GM12878 (cell line): Measurements from ENCODE around the gene HNRNPF. TPM values are rescaled to one million over a fixed set of nuclear protein-coding genes. Genes with fewer than 3 reads are reported as not detected.

Experiments used
- ATAC-seq: fragments of 200-7000 bp; cut with Tn5 transposase; 3 replicates; pipeline ENCODE4 v1.9.1; 2020; ENCODE audit warnings: mild to moderate bottlenecking, moderate library complexity
- BruUV-seq: library from RNA; stranded (reverse); fragments of 400-500 nt; replicated peaks from 2 replicates; lab custom pipeline; 2021; lab: Mats Ljungman, UMichigan
- CTCF ChIA-PET: fragments of 300-600 bp; sonication (Branson Sonifier 250); formaldehyde crosslinking; extraction: SDS; loops from one replicate; lab custom pipeline; 2021; ENCODE audit warnings: inconsistent platforms; lab: Yijun Ruan, JAX
- POLR2A ChIA-PET: fragments of 350-600 bp; formaldehyde crosslinking; extraction: SDS; loops from one replicate; lab custom pipeline; 2021; ENCODE audit warnings: inconsistent platforms; lab: Charles Lee
- RAD21 ChIA-PET: fragments of 300-600 bp; sonication (Branson Sonifier 250); formaldehyde crosslinking; loops from one replicate; lab custom pipeline; 2023; ENCODE audit warnings: antibody characterized with exemption; ENCODE audit not compliant: unreplicated experiment; lab: Charles Lee
- SMC1A ChIA-PET: fragments of 300-600 bp; sonication (Branson Sonifier 250); formaldehyde crosslinking; loops from one replicate; lab custom pipeline; 2023; ENCODE audit not compliant: unreplicated experiment, uncharacterized antibody; lab: Charles Lee
- DNase-seq: peaks from one replicate; pipeline ENCODE4 v3.0.0-alpha.2; 2011; ENCODE audit warnings: low read depth, low spot score
- FAIRE-seq: peaks from 3 replicates; lab custom pipeline; 2011; peaks lifted over from hg19 to GRCh38; lab: Jason Lieb, UNC
- H2AFZ ChIP-seq: 2 replicates; pipeline ENCODE4 v1.6.0; 2011; ENCODE audit warnings: low read depth, low read length, control low read depth; ENCODE audit not compliant: control insufficient read depth
- H3K27ac ChIP-seq: 2 replicates; pipeline ENCODE4 v1.5.1; 2011; ENCODE audit warnings: control low read depth; ENCODE audit not compliant: control insufficient read depth, insufficient read depth
- H3K27me3 ChIP-seq, 2 experiments: replicated peaks in 1 of 2; 2 replicates each; pipeline versions ENCODE4 v1.6.0 to v1.6.1; 2011; ENCODE audit warnings: low read length in 1 of 2; ENCODE audit not compliant: control insufficient read depth in 2 of 2, insufficient read depth in 2 of 2
- H3K36me3 ChIP-seq, 2 experiments: 2 replicates each; pipeline ENCODE4 v1.5.1; 2011; ENCODE audit warnings: low read length in 1 of 2; ENCODE audit not compliant: control insufficient read depth in 2 of 2, insufficient read depth in 2 of 2
- H3K4me1 ChIP-seq: 2 replicates; pipeline ENCODE4 v1.6.1; 2011; ENCODE audit warnings: mild to moderate bottlenecking, low read length, moderate library complexity, mixed read lengths; ENCODE audit not compliant: control insufficient read depth, insufficient read depth
- H3K4me2 ChIP-seq: 2 replicates; pipeline ENCODE4 v1.6.0; 2011; ENCODE audit warnings: control low read depth; ENCODE audit not compliant: control insufficient read depth, insufficient read depth
- H3K4me3 ChIP-seq: fragments of 200-600 bp; sonication (generic); 2 replicates; pipeline ENCODE4 v1.5.1; 2016
- H3K79me2 ChIP-seq: 2 replicates; pipeline ENCODE4 v1.6.0; 2011; ENCODE audit warnings: low read length; ENCODE audit not compliant: control insufficient read depth, insufficient read depth
- H3K9ac ChIP-seq: 2 replicates; pipeline ENCODE4 v1.8.0; 2011; ENCODE audit warnings: low read length, control low read depth, mixed read lengths; ENCODE audit not compliant: control insufficient read depth, insufficient read depth
- H3K9me3 ChIP-seq: replicated peaks from 3 replicates; pipeline ENCODE4 v1.5.1; 2011; ENCODE audit warnings: mild to moderate bottlenecking, low read length; ENCODE audit not compliant: control insufficient read depth, insufficient read depth
- H4K20me1 ChIP-seq: 2 replicates; pipeline ENCODE4 v1.6.0; 2011; ENCODE audit not compliant: control insufficient read depth, insufficient read depth
- BCL11A ChIP-seq: IDR thresholded peaks from 2 replicates; pipeline ENCODE4 v1.6.1; 2011; ENCODE audit warnings: low read depth, low read length
- CBX5 ChIP-seq: sonication (generic); IDR thresholded peaks from 2 replicates; pipeline ENCODE4 v1.6.1; 2016; ENCODE audit warnings: low read depth, moderate library complexity, mild to moderate bottlenecking, inconsistent platforms
- CHD1 ChIP-seq: IDR thresholded peaks from 2 replicates; pipeline ENCODE4 v1.6.1; 2012; ENCODE audit warnings: low read depth, low read length, improper control_type of control experiment
- CHD4 ChIP-seq: fragments of 200-600 bp; sonication (generic); IDR thresholded peaks from 2 replicates; pipeline ENCODE4 v1.6.1; 2016; ENCODE audit warnings: mild to moderate bottlenecking
- NR2C1 ChIP-seq: fragments of 450-650 bp; IDR thresholded peaks from 2 replicates; pipeline ENCODE4 v1.6.1; 2017; ENCODE audit warnings: antibody characterized with exemption, mild to moderate bottlenecking, moderate library complexity
- PML ChIP-seq: IDR thresholded peaks from 2 replicates; pipeline ENCODE4 v1.6.1; 2012; ENCODE audit warnings: low read length, inconsistent platforms
- SPI1 ChIP-seq: IDR thresholded peaks from 2 replicates; pipeline ENCODE4 v1.6.1; 2011; ENCODE audit warnings: low read depth, mild to moderate bottlenecking, low read length, moderate library complexity, borderline replicate concordance; ENCODE audit not compliant: insufficient read depth
- SUPT20H ChIP-seq: IDR thresholded peaks from 2 replicates; pipeline ENCODE4 v1.6.1; 2011; ENCODE audit warnings: low read depth, mild to moderate bottlenecking, low read length, moderate library complexity, borderline replicate concordance; ENCODE audit not compliant: control insufficient read depth
- SUZ12 ChIP-seq: fragments of 200-600 bp; sonication (generic); IDR thresholded peaks from one replicate; pipeline ENCODE4 v1.6.1; 2018; ENCODE audit warnings: antibody characterized with exemption, mild to moderate bottlenecking; ENCODE audit not compliant: unreplicated experiment
- TCF7 ChIP-seq: IDR thresholded peaks from 2 replicates; pipeline ENCODE4 v1.6.1; 2014; ENCODE audit warnings: antibody characterized with exemption, borderline replicate concordance
- WRNIP1 ChIP-seq: IDR thresholded peaks from 2 replicates; pipeline ENCODE4 v1.6.1; 2011; ENCODE audit warnings: low read depth, low read length, improper control_type of control experiment, borderline replicate concordance
- ZBTB11 ChIP-seq: fragments of 450-650 bp; formaldehyde crosslinking; IDR thresholded peaks from 2 replicates; pipeline ENCODE4 v1.5.0; 2022; ENCODE audit warnings: mild to moderate bottlenecking, missing genetic modification characterization
- ZBTB33 ChIP-seq: fragments of 450-650 bp; IDR thresholded peaks from 2 replicates; pipeline ENCODE4 v1.6.1; 2017; ENCODE audit warnings: mild to moderate bottlenecking
- ZNF207 ChIP-seq: fragments of 450-650 bp; IDR thresholded peaks from 2 replicates; pipeline ENCODE4 v1.6.1; 2014; ENCODE audit warnings: antibody characterized with exemption, mild to moderate bottlenecking, borderline replicate concordance
- WGBS: methylation state at CpG from one replicate; pipeline ENCODE4 v1.1.6; 2016; ENCODE audit warnings: low lambda C conversion rate; ENCODE audit not compliant: insufficient replicate concordance, insufficient coverage; ENCODE audit errors: missing lambda C conversion rate; 5-methylcytosine and 5-hydroxymethylcytosine counted together
- in situ Hi-C: fragments of 300-500 bp; cut with MboI; formaldehyde crosslinking; loops from 9 replicates; pipeline ENCODE4 v1.14.3; 2018; ENCODE audit warnings: mixed read lengths
- intact Hi-C: fragments of 100-400 bp; cut with micrococcal nuclease; formaldehyde crosslinking; loops from one replicate; pipeline ENCODE4 v1.14.2; 2022; ENCODE audit not compliant: unreplicated experiment
- polyA plus RNA-seq, 11 experiments: library from polyadenylated mRNA; depleted of rRNA in 4 of 11; unstranded in 6 of 11; stranded (reverse) in 5 of 11; fragments of >200 nt; fragmentation: Nextera tagmentation in 4 of 11; fragmentation: Illumina TruSeq in 1 of 11; extraction: Ambion mirVana in 4 of 11; extraction: Trizol in 1 of 11; gene quantifications; 1 replicate in 1 of 11; 2 replicates in 10 of 11; pipeline versions ENCODE4 v1.2.1 to v1.2.3, GENCODE V29; 2011 to 2016; ENCODE audit warnings: inconsistent platforms in 2 of 11, missing spikeins in 2 of 11, low read depth in 1 of 11
- total RNA-seq, 4 experiments: library from RNA; depleted of rRNA in 3 of 4; stranded (reverse); fragments of >200 nt in 3 of 4; fragmentation: Illumina TruSeq in 1 of 4; extraction: Trizol in 1 of 4; gene quantifications; 2 replicates each; pipeline versions ENCODE4 v1.2.1 to v1.2.3, GENCODE V29; 2013 to 2021
- TF ChIP-seq, protein P1 (sequence below): fragments of 150-350 bp; IDR thresholded peaks from 2 replicates; pipeline ENCODE4 v1.6.1; 2016; ENCODE audit warnings: low read depth, low read length

Gene HNRNPF
- total and polyA plus RNA-seq, 10 of the 15 experiments (the other 5 are each of a cell fraction or from before 2014, with no cell fraction given), result 156 to 373 (median 293) TPM

DNA sequence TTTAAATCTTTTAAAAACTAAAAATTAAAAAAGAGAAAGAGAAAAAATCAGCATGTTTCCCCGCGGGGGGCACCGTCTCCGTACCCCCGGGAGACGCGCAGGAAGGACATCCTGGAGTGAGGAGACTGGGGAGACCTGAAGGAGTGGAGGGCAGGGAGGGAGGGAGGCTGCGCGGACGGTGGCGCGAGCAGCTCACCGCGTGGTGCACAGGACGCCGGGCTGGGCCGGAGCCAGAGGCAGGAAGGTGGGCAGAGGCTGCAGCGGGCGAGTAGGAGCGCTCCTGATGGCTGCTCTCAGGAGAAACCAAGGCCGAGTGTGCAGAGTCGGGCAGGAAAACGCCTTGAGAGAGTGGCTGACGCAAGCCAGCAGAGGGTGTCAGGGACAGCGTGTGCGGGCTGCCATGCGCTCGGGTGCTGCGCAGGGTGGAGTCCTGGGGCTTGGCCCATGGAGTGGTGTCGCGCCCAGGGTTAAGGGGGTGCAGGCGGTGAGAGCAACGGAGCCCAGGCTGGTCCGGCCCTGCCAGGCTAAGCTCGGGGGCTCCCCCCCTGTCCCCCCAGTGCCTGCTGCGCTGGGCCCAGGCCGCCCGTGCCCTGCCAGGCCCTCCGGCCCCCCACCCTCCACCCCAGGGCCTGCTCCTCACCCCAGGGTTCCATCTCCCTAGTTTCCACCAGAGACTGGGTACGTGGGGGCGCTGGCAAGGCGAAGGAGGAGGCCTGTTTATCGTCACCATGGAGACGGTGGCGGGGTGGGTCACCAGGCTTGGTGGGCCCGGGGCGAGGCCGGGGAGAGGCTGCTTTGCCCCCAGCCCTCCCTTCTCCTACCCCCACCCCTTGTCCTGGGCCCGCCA is 66.5 kb downstream of the HNRNPF start:
- no peaks in the 10 kb centered on the region for H3K36me3 ChIP-seq
- ATAC-seq (no peak), FAIRE-seq (no peak), DNase-seq (no peak)
- H3K9me3 ChIP-seq, result no peaks in the 10 kb centered on the region
- CTCF ChIA-PET, result no interaction called here
- no peak overlapping the region for H2AFZ ChIP-seq
- POLR2A ChIA-PET, result no interaction called here
- 74% methylated on average over 47 of the region's 49 CpGs for WGBS
- in situ Hi-C loops (no loop called here), intact Hi-C loops (loop anchor here (10.0 kb wide), 1 partner anchor 138 kb away; no protein-coding TSS in a partner anchor)
- SMC1A ChIA-PET, result no interaction called here
- no peak overlapping the region for H3K4me2 ChIP-seq
- H3K27ac ChIP-seq, result no peak overlapping the region
- H3K4me3 ChIP-seq, result no peak overlapping the region
- H3K4me1 ChIP-seq, result no peaks in the 10 kb centered on the region
- no peaks in the 10 kb centered on the region for H4K20me1 ChIP-seq
- no peaks in the 10 kb centered on the region; a peak in 1 of 4 replicates for H3K27me3 ChIP-seq
- H3K79me2 ChIP-seq, result no peaks in the 10 kb centered on the region
- RAD21 ChIA-PET, result no interaction called here
- no peak overlapping the region for H3K9ac ChIP-seq
- no TSS peak for BruUV-seq
- no peak for TF ChIP-seq ZBTB11 (CRISPR knock-in tag)
- TF ChIP-seq WRNIP1, result no peak
- no peak for TF ChIP-seq NR2C1
- TF ChIP-seq SPI1, result no peak
- no peak for TF ChIP-seq SUPT20H
- TF ChIP-seq, protein P1, sequence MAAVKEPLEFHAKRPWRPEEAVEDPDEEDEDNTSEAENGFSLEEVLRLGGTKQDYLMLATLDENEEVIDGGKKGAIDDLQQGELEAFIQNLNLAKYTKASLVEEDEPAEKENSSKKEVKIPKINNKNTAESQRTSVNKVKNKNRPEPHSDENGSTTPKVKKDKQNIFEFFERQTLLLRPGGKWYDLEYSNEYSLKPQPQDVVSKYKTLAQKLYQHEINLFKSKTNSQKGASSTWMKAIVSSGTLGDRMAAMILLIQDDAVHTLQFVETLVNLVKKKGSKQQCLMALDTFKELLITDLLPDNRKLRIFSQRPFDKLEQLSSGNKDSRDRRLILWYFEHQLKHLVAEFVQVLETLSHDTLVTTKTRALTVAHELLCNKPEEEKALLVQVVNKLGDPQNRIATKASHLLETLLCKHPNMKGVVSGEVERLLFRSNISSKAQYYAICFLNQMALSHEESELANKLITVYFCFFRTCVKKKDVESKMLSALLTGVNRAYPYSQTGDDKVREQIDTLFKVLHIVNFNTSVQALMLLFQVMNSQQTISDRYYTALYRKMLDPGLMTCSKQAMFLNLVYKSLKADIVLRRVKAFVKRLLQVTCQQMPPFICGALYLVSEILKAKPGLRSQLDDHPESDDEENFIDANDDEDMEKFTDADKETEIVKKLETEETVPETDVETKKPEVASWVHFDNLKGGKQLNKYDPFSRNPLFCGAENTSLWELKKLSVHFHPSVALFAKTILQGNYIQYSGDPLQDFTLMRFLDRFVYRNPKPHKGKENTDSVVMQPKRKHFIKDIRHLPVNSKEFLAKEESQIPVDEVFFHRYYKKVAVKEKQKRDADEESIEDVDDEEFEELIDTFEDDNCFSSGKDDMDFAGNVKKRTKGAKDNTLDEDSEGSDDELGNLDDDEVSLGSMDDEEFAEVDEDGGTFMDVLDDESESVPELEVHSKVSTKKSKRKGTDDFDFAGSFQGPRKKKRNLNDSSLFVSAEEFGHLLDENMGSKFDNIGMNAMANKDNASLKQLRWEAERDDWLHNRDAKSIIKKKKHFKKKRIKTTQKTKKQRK, result no peak
- TF ChIP-seq BCL11A, result no peak
- no peak for TF ChIP-seq TCF7
- TF ChIP-seq CHD1, result no peak
- TF ChIP-seq PML, result no peak
- no peak for TF ChIP-seq CHD4
- no peak for TF ChIP-seq CBX5
- TF ChIP-seq ZNF207, result no peak
- TF ChIP-seq ZBTB33, result no peak
- no peak for TF ChIP-seq SUZ12
